A673 (cell line): ENCODE measurements around the gene DPY30. TPM values are rescaled to one million over a fixed set of nuclear protein-coding genes. Genes with fewer than 3 reads are reported as not detected.

Experiments
- BruUV-seq: library from RNA; stranded (reverse); fragments of 400-500 nt; replicated peaks from 2 replicates; lab custom pipeline; 2021; lab: Mats Ljungman, UMichigan
- CTCF ChIA-PET: fragments of 300-600 bp; sonication (Branson Sonifier 250); formaldehyde crosslinking; loops from one replicate; lab custom pipeline; 2022; ENCODE audit warnings: antibody characterized with exemption; lab: Charles Lee
- POLR2A ChIA-PET: fragments of 300-600 bp; sonication (Branson Sonifier 250); formaldehyde crosslinking; loops from one replicate; lab custom pipeline; 2022; ENCODE audit warnings: antibody characterized with exemption; ENCODE audit not compliant: low non-redundant PET; lab: Charles Lee
- DNase-seq: peaks from one replicate; pipeline ENCODE4 v3.0.0-alpha.2; 2015; ENCODE audit warnings: low spot score
- H3K27ac ChIP-seq: fragments of 200-600 bp; sonication (generic); 2 replicates; pipeline ENCODE4 v1.5.1; 2016; ENCODE audit warnings: mixed run types, low read depth, mild to moderate bottlenecking, mixed read lengths, antibody characterized with exemption, low read length; ENCODE audit not compliant: poor library complexity, severe bottlenecking
- H3K27me3 ChIP-seq: fragments of 200-600 bp; sonication (generic); replicated peaks from 2 replicates; pipeline ENCODE4 v1.6.1; 2017; ENCODE audit warnings: mixed run types, low read depth, mild to moderate bottlenecking, mixed read lengths, antibody characterized with exemption, low read length; ENCODE audit not compliant: insufficient read depth, poor library complexity
- H3K36me3 ChIP-seq: fragments of 200-600 bp; sonication (generic); 2 replicates; pipeline ENCODE4 v1.6.1; 2016; ENCODE audit warnings: mixed run types, mild to moderate bottlenecking, mixed read lengths, antibody characterized with exemption, low read length; ENCODE audit not compliant: insufficient read depth, poor library complexity, severe bottlenecking
- H3K4me1 ChIP-seq: fragments of 200-600 bp; sonication (generic); 2 replicates; pipeline ENCODE4 v1.6.1; 2017; ENCODE audit warnings: mixed run types, mild to moderate bottlenecking, mixed read lengths, antibody characterized with exemption, low read length; ENCODE audit not compliant: insufficient read depth, poor library complexity, severe bottlenecking
- H3K4me3 ChIP-seq: fragments of 200-600 bp; sonication (generic); 2 replicates; pipeline ENCODE4 v1.5.1; 2016; ENCODE audit warnings: low read depth, mixed run types, mild to moderate bottlenecking, mixed read lengths, low read length; ENCODE audit not compliant: poor library complexity, severe bottlenecking
- H3K9me3 ChIP-seq: fragments of 200-600 bp; sonication (generic); 2 replicates; pipeline ENCODE4 v1.6.1; 2016; ENCODE audit warnings: mixed run types, low read depth, mild to moderate bottlenecking, mixed read lengths, antibody characterized with exemption, low read length; ENCODE audit not compliant: poor library complexity, severe bottlenecking
- CTCF ChIP-seq: fragments of 300-800, 200-600 bp; sonication (generic); conservative IDR thresholded peaks from 2 replicates; pipeline ENCODE4 v1.5.1; 2017; ENCODE audit warnings: low read depth, mild to moderate bottlenecking, antibody characterized with exemption, low read length, moderate library complexity, mixed read lengths
- EZH2 ChIP-seq: fragments of 200-600 bp; sonication (generic); IDR thresholded peaks from 2 replicates; pipeline ENCODE4 v1.6.1; 2017; ENCODE audit warnings: borderline replicate concordance, low read depth, mild to moderate bottlenecking, mixed read lengths, antibody characterized with exemption, low read length; ENCODE audit not compliant: poor library complexity, severe bottlenecking
- intact Hi-C: fragments of 100-400 bp; cut with micrococcal nuclease; formaldehyde crosslinking; loops from one replicate; pipeline ENCODE4 v1.10.0; 2022; ENCODE audit not compliant: unreplicated experiment
- total RNA-seq: library from RNA; stranded (reverse); gene quantifications from 2 replicates; pipeline ENCODE4 v1.2.3, GENCODE V29; 2021

DPY30 gene
- total RNA-seq, 1 experiment from 2014 or later: 90.8 TPM

- ChIA-PET CTCF (no interaction called here), POLR2A (no interaction called here)
- H3K27me3 ChIP-seq: no peaks in the 10 kb centered on the region
- no peak for TF ChIP-seq CTCF
- no peak for TF ChIP-seq EZH2
- no peak overlapping the region for H3K4me3 ChIP-seq
- no peaks in the 10 kb centered on the region for H3K9me3 ChIP-seq
- peaks cover 6% of the 10 kb centered on the region for H3K4me1 ChIP-seq
- intact Hi-C loops: no loop called here
- no TSS peak for BruUV-seq
- DNase-seq: no peak
- no peak overlapping the region for H3K27ac ChIP-seq
- H3K36me3 ChIP-seq: no peaks in the 10 kb centered on the region
Observed at GRCh38 chr2:31992934-31993333, 46.7 kb downstream of the DPY30 start.

GRCh38 chr2:31992025-31992579 lies 47.5 kb downstream of the DPY30 start:
- Histone ChIP-seq H3K27me3 (no peaks in the 10 kb centered on the region), H3K4me1 (no peaks in the 10 kb centered on the region), H3K4me3 (no peak overlapping the region), H3K36me3 (no peaks in the 10 kb centered on the region), H3K27ac (no peak overlapping the region), H3K9me3 (no peaks in the 10 kb centered on the region)
- no TSS peak for BruUV-seq
- DNase-seq: no peak
- intact Hi-C loops: no loop called here
- TF ChIP-seq CTCF (no peak), EZH2 (no peak)
- POLR2A ChIA-PET: interaction anchor here (0.8 kb wide), 1 partner anchor 16 kb away, joined by 4 read pairs; no protein-coding TSS in a partner anchor
- CTCF ChIA-PET: no interaction called here

GRCh38 chr2:31989946-31990345 lies 49.7 kb downstream of the DPY30 start:
- BruUV-seq: no TSS peak
- intact Hi-C loops: no loop called here
- TF ChIP-seq EZH2 (no peak), CTCF (no peak)
- Histone ChIP-seq H3K4me1 (no peaks in the 10 kb centered on the region), H3K27ac (no peak overlapping the region), H3K27me3 (no peaks in the 10 kb centered on the region), H3K9me3 (no peaks in the 10 kb centered on the region), H3K36me3 (no peaks in the 10 kb centered on the region), H3K4me3 (no peak overlapping the region)
- DNase-seq: no peak
- CTCF ChIA-PET: no interaction called here
- POLR2A ChIA-PET: no interaction called here
